PC-9 (cell line): ENCODE measurements around the gene MYH1. TPM values are rescaled to one million over a fixed set of nuclear protein-coding genes. Genes with fewer than 3 reads are reported as not detected.

ENCODE experiments used
- BruUV-seq: library from RNA; stranded (reverse); fragments of 400-500 nt; replicated peaks from 2 replicates; lab custom pipeline; 2021; lab: Mats Ljungman, UMichigan
- CTCF ChIA-PET: fragments of 300-600 bp; sonication (Branson Sonifier 250); formaldehyde crosslinking; loops from one replicate; lab custom pipeline; 2022; ENCODE audit warnings: antibody characterized with exemption; lab: Charles Lee
- POLR2A ChIA-PET: fragments of 300-600 bp; sonication (Branson Sonifier 250); formaldehyde crosslinking; loops from one replicate; lab custom pipeline; 2022; ENCODE audit warnings: antibody characterized with exemption; ENCODE audit not compliant: unreplicated experiment; lab: Charles Lee
- DNase-seq, 2 experiments: peaks; one replicate each; pipeline versions ENCODE4 v3.0.0 to v3.0.0-alpha.2; 2015 to 2022; ENCODE audit warnings: mixed read lengths in 1 of 2
- H2AFZ ChIP-seq: fragments of 200-600 bp; sonication (generic); 2 replicates; pipeline ENCODE4 v1.8.1; 2017; ENCODE audit warnings: antibody characterized with exemption
- H3F3A ChIP-seq: fragments of 200-600 bp; sonication (generic); 2 replicates; pipeline ENCODE4 v1.8.1; 2017; ENCODE audit warnings: antibody characterized with exemption, mild to moderate bottlenecking, low read depth; ENCODE audit not compliant: insufficient read depth
- H3K27ac ChIP-seq: fragments of 200-600 bp; sonication (generic); 2 replicates; pipeline ENCODE4 v1.6.1; 2016; ENCODE audit warnings: mixed run types
- H3K27me3 ChIP-seq: fragments of 200-600 bp; sonication (generic); 2 replicates; pipeline ENCODE4 v1.6.1; 2016; ENCODE audit warnings: low read depth, mixed run types; ENCODE audit not compliant: insufficient read depth
- H3K36me3 ChIP-seq: fragments of 200-600 bp; sonication (generic); 2 replicates; pipeline ENCODE4 v1.6.1; 2016; ENCODE audit warnings: low read depth, mixed run types
- H3K4me1 ChIP-seq: fragments of 200-600 bp; sonication (generic); replicated peaks from 2 replicates; pipeline ENCODE4 v1.6.1; 2016; ENCODE audit warnings: mixed run types; ENCODE audit not compliant: insufficient read depth
- H3K4me2 ChIP-seq: fragments of 200-600 bp; sonication (generic); 2 replicates; pipeline ENCODE4 v1.6.1; 2017; ENCODE audit warnings: mixed run types
- H3K4me3 ChIP-seq: fragments of 200-600 bp; sonication (generic); 2 replicates; pipeline ENCODE4 v1.6.1; 2016; ENCODE audit warnings: mixed run types
- H3K79me2 ChIP-seq: fragments of 200-600 bp; sonication (generic); 2 replicates; pipeline ENCODE4 v1.6.1; 2017; ENCODE audit warnings: low read depth, mixed run types
- H3K9me2 ChIP-seq: fragments of 200-600 bp; sonication (generic); 2 replicates; pipeline ENCODE4 v1.8.1; 2017; ENCODE audit warnings: mild to moderate bottlenecking; ENCODE audit not compliant: insufficient read depth
- H3K9me3 ChIP-seq: fragments of 200-600 bp; sonication (generic); 2 replicates; pipeline ENCODE4 v1.8.1; 2016; ENCODE audit warnings: low read depth; ENCODE audit not compliant: insufficient read depth
- H4K20me1 ChIP-seq: fragments of 200-600 bp; sonication (generic); 2 replicates; pipeline ENCODE4 v1.8.1; 2017; ENCODE audit not compliant: insufficient read depth
- CTCF ChIP-seq: fragments of 200-600 bp; sonication (generic); conservative IDR thresholded peaks from 2 replicates; pipeline ENCODE4 v1.6.1; 2017; ENCODE audit warnings: mixed run types, antibody characterized with exemption, mild to moderate bottlenecking, moderate library complexity
- EZH2 ChIP-seq: fragments of 200-600 bp; sonication (generic); IDR thresholded peaks from 2 replicates; pipeline ENCODE4 v1.8.0; 2017; ENCODE audit warnings: antibody characterized with exemption, low read depth
- intact Hi-C: fragments of 100-400 bp; cut with micrococcal nuclease; formaldehyde crosslinking; loops from one replicate; pipeline ENCODE4 v1.10.0; 2022; ENCODE audit not compliant: unreplicated experiment
- total RNA-seq: library from RNA; stranded (reverse); gene quantifications from 2 replicates; pipeline ENCODE4 v1.2.3, GENCODE V29; 2021

Gene MYH1
- total RNA-seq, 1 experiment from 2014 or later: not detected

DNA sequence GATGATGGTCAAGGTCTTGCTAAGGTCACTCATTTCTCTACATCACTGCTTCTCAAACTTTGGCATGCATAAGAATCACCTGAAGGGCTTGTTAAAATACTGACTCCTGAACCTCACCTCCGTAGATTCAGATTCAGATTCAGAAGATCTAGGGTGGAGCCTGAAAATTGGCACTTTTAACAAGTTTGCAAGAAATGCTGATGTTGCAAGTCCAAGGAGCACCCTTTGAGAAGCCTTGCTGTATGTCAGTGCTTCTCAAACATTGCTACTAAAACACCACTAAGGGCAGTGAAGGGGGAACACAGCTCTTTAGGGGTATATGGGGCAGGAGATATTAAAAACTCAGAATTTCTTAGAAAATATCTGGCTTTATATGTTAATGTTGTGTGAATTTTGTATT is 13.7 kb upstream of the MYH1 start:
- no peak overlapping the region for H3K27ac ChIP-seq
- peaks cover 6% of the 10 kb centered on the region; the same call in 1 of the 2 replicates for H3K27me3 ChIP-seq
- no peaks in the 10 kb centered on the region for H4K20me1 ChIP-seq
- H3K36me3 ChIP-seq: no peaks in the 10 kb centered on the region
- no peak for TF ChIP-seq CTCF
- no peak for TF ChIP-seq EZH2
- intact Hi-C loops: no loop called here
- no peaks in the 10 kb centered on the region for H3K4me1 ChIP-seq
- H3K4me2 ChIP-seq: no peak overlapping the region
- H3K9me3 ChIP-seq: no peaks in the 10 kb centered on the region
- no peaks in the 10 kb centered on the region for H3K79me2 ChIP-seq
- CTCF ChIA-PET: no interaction called here
- no peaks in the 10 kb centered on the region for H3K9me2 ChIP-seq
- no TSS peak for BruUV-seq
- H3F3A ChIP-seq: no peaks in the 10 kb centered on the region
- POLR2A ChIA-PET: no interaction called here
- no peak for DNase-seq
- no peak overlapping the region for H3K4me3 ChIP-seq
- H2AFZ ChIP-seq: no peak overlapping the region

DNA sequence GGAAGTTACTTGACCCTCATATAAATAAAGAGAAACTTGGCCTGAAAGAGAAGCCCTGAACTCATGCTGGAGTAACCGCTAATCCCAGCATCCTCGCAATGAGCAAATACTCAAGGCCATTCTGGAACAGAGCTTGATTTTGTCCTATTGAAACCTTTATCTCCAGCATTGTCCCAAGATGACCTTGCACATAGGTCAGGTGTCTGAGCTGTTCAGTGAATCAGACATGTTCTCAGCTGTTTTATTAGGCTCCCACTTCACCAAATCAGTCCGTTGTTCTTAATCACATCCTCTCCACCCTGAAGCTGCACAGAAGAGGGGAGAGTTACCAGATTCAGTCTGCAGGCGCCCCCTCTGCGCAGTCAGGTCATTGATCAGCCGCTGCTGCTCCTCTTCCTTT is 9.1 kb upstream of the MYH1 start:
- H3K4me1 ChIP-seq: no peaks in the 10 kb centered on the region
- H3K9me3 ChIP-seq: no peaks in the 10 kb centered on the region
- DNase-seq: no peak
- H2AFZ ChIP-seq: no peak overlapping the region
- no peak overlapping the region for H3K4me3 ChIP-seq
- POLR2A ChIA-PET: no interaction called here
- H3K9me2 ChIP-seq: no peaks in the 10 kb centered on the region
- peaks cover 24% of the 10 kb centered on the region for H3K27me3 ChIP-seq
- CTCF ChIA-PET: no interaction called here
- no peaks in the 10 kb centered on the region for H4K20me1 ChIP-seq
- TF ChIP-seq EZH2 (no peak), CTCF (no peak)
- no TSS peak for BruUV-seq
- H3K4me2 ChIP-seq: no peak overlapping the region
- H3K36me3 ChIP-seq: no peaks in the 10 kb centered on the region
- no peaks in the 10 kb centered on the region for H3K79me2 ChIP-seq
- intact Hi-C loops: no loop called here
- H3K27ac ChIP-seq: no peak overlapping the region
- H3F3A ChIP-seq: no peaks in the 10 kb centered on the region

GRCh38 chr17:10526517-10526916 is 8.2 kb upstream of the MYH1 start:
- Histone ChIP-seq H4K20me1 (no peaks in the 10 kb centered on the region), H3K4me2 (no peak overlapping the region), H3F3A (no peaks in the 10 kb centered on the region), H3K4me1 (no peaks in the 10 kb centered on the region), H3K9me2 (no peaks in the 10 kb centered on the region), H3K27ac (no peak overlapping the region), H3K79me2 (no peaks in the 10 kb centered on the region), H3K4me3 (no peak overlapping the region), H3K9me3 (no peaks in the 10 kb centered on the region), H3K27me3 (peaks cover 24% of the 10 kb centered on the region), H3K36me3 (no peaks in the 10 kb centered on the region), H2AFZ (no peak overlapping the region)
- ChIA-PET POLR2A (no interaction called here), CTCF (no interaction called here)
- TF ChIP-seq EZH2 (no peak), CTCF (no peak)
- no peak for DNase-seq
- intact Hi-C loops: no loop called here
- no TSS peak for BruUV-seq
